GM06990 (cell line): ENCODE results near the gene VPS37C.
A peak's percentile ranks its signal among the peaks of the same experiment; 100 is the strongest.

Source experiments
- DNase-seq: peaks from one replicate; pipeline ENCODE4 v3.0.0-alpha.2; 2011; ENCODE audit not compliant: insufficient read length; ENCODE audit errors: extremely low read depth
- H3K27me3 ChIP-seq: replicated peaks from 2 replicates; pipeline ENCODE4 v1.6.0; 2011; ENCODE audit warnings: low read length; ENCODE audit not compliant: control insufficient read depth, insufficient read depth
- H3K36me3 ChIP-seq: 2 replicates; pipeline ENCODE4 v1.5.1; 2011; ENCODE audit warnings: low read length; ENCODE audit not compliant: control insufficient read depth, insufficient read depth
- H3K4me3 ChIP-seq: replicated peaks from 2 replicates; pipeline ENCODE4 v1.5.1; 2011; ENCODE audit warnings: low read depth, mild to moderate bottlenecking, control low read depth, low read length
- CTCF ChIP-seq: IDR thresholded peaks from 2 replicates; pipeline ENCODE4 v1.5.1; 2011; ENCODE audit warnings: low read length, control low read depth, mild to moderate bottlenecking, inconsistent platforms; ENCODE audit not compliant: insufficient read depth, poor library complexity, severe bottlenecking

Gene VPS37C

DNA sequence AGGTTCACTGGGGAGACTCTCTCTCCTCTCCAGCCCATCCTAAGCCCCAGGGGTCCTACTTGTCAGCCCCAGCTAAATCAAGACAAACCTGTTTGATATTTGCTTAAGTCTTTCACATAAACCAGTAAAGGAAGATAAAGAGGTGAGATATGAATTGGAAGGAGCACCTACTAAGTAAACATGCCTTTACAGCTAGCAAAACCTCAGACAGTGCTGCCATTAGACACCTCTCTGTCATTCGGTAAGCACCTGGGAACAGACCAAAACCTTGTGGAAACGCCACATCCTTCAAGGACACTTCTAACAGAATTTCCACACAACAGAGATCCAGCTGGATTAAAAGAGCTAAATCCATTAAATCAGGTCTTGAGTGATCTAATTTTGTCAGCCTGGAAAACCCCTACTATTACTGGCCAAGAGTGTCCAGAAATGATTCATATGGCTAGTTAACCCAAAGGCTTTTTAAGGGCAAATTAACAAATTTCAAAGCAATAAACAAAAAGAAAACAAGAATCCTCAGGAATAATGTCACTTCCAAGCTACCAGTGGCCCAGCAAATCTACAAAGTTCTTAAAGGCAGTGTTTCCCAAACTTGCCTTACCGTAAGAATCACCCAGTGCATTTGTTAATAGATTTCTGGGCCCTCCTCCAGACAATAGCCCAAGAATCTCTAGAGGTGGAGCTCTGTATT, 2.4 kb downstream of the VPS37C start:
- Histone ChIP-seq H3K4me3 (no peak overlapping the region; the same call in 1 of the 2 replicates), H3K27me3 (no peaks in the 10 kb centered on the region), H3K36me3 (no peaks in the 10 kb centered on the region)
- no peak for TF ChIP-seq CTCF
- DNase-seq = no peak

DNA sequence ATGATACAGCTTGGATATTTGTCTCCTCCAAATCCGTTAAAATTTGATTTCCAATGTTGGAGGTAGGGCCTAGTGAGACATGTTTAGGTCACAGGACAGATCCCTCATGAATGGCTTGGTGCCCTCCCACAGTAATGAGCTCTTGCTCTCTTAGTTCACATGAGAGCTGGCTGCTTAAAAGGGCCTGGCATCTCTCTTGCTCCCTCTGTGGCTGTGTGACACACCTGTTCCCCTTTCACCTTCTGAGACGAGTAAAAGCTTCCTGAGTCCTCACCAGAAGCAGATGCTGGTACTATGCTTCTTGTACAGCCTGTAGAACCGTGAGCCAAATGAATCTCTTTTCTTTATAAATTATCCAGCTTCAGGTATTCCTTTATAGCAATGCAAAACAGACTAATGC, 3.5 kb downstream of the VPS37C start:
- no peaks in the 10 kb centered on the region for H3K27me3 ChIP-seq
- peak; percentile 3 for TF ChIP-seq CTCF
- no peak for DNase-seq
- no peak overlapping the region for H3K4me3 ChIP-seq
- no peaks in the 10 kb centered on the region for H3K36me3 ChIP-seq

DNA sequence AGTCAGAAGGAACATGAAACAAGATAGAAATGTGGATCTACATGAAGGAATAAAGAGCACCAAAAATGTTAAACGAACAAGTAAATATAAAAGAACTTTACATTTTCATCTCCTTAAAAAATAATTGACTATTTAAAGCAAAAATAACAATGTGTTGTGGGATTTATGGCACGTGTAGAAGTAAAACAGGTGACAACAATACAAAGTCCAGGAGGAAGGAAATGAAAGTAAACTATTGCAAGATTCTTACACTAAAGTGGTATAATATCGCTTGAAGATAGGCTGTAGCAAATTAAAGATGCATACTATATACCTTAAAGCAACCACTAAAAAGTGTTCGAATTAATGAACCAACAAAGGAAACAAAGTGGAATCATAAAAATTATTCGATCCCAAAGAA, 5.5 kb downstream of the VPS37C start:
- no peak overlapping the region for H3K4me3 ChIP-seq
- DNase-seq = no peak
- no peaks in the 10 kb centered on the region for H3K27me3 ChIP-seq
- no peak for TF ChIP-seq CTCF
- peaks cover under 1% of the 10 kb centered on the region; the same call in 1 of the 2 replicates for H3K36me3 ChIP-seq

- no peaks in the 10 kb centered on the region for H3K27me3 ChIP-seq
- no peak for DNase-seq
- TF ChIP-seq CTCF = no peak
Observed at GRCh38 chr11:61155312-61155711, 5.9 kb downstream of the VPS37C start.

DNA sequence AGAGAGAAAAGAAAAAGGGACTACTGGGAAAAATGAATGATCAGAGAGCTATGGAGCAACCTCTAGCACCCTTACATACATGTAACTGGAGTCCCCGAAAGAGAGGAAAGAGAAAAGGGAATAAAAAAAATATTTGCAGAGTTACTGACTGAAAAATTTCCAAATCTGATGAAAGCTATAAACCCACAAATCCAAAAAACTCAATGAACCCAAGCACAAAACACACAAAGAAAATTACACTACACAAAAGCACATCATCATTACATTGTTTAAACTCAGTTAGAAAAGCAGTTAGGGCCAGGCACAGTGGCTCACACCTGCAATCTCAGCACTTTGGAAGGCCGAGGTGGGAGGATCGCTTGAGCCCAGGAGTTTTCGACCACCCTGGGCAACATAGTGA, 6.7 kb downstream of the VPS37C start:
- Histone ChIP-seq H3K4me3 (no peak overlapping the region), H3K27me3 (no peaks in the 10 kb centered on the region), H3K36me3 (peaks cover 2% of the 10 kb centered on the region; the same call in 1 of the 2 replicates)
- no peak for DNase-seq
- no peak for TF ChIP-seq CTCF

More at GRCh38 chr11:61155312-61155711, 5.9 kb downstream of the VPS37C start:
- Histone ChIP-seq H3K4me3 (no peak overlapping the region), H3K36me3 (peaks cover 2% of the 10 kb centered on the region; the same call in 1 of the 2 replicates)
